Fibroblast of upper back skin (primary cell): Measurements from ENCODE around the gene PEX3.
"Not testable (repeated sequence)": the region's sequence is repeated elsewhere in the genome, so short reads cannot be mapped to it uniquely, and the experiment has no call there.

ENCODE experiments used
- DNase-seq: peaks from one replicate; pipeline ENCODE4 v3.0.0-alpha.2; 2013

PEX3 gene

GRCh38 chr6:143450453-143451371 is at the start of gene PEX3, which contains the start of gene ADAT2:
PEX3 (plus strand) TSS chr6:143450805; CDS start chr6:143451043, 238 bp downstream.
ADAT2 (minus strand) TSS chr6:143450695; CDS start chr6:143450658, 37 bp downstream.
- peak; percentile 93 for DNase-seq

DNA sequence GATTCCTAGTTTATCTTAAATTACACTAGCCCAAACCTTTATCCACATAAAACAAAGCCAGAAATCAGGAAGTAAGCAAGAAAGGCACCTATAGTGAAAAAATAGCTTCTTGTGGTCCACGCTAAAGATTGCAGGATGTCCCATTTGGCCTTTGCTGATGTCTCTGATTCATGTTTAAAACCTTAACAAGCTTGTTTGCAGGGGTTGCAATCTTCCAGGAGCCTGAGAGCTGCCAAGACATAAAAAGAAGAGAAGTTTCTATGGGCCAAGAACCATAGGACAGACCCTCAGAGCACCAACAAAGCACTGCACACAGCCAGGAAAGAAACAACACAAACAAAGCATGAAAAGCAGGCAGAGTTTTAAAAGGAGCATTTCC is 49.5 kb upstream of the PEX3 start:
- DNase-seq: no peak

- DNase-seq: no peak
These were observed 48.8 kb upstream of the PEX3 start for GRCh38 chr6:143401636-143402370.

DNA sequence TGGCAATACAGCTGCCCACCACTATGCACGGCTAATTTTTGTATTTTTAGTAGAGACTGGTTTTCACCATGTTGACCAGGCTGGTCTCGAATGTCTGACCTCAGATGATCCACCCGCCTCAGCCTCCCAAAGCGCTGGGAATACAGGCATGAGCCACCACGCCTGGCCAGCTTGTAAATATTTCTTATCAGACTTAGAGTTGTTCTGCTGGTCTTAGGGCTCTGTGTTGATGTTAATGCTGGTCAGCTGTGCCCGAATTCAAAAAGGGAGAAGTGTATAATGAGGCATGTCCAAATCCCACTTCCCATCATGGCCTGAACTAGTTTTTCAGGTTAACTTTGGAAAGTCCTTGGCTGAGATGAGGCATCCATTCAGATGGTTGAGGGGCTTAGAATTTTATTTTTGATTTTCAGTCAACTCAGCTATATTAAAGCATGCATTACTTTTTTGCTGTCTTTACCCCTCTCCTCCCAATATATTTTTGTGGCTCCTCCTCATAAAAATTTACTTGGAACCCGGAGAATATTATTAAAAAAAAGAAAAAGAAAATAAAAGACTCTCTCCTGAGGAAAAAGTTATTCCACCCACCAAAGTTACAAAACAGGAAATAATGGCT is 47.8 kb upstream of the PEX3 start:
- no peak for DNase-seq

DNA sequence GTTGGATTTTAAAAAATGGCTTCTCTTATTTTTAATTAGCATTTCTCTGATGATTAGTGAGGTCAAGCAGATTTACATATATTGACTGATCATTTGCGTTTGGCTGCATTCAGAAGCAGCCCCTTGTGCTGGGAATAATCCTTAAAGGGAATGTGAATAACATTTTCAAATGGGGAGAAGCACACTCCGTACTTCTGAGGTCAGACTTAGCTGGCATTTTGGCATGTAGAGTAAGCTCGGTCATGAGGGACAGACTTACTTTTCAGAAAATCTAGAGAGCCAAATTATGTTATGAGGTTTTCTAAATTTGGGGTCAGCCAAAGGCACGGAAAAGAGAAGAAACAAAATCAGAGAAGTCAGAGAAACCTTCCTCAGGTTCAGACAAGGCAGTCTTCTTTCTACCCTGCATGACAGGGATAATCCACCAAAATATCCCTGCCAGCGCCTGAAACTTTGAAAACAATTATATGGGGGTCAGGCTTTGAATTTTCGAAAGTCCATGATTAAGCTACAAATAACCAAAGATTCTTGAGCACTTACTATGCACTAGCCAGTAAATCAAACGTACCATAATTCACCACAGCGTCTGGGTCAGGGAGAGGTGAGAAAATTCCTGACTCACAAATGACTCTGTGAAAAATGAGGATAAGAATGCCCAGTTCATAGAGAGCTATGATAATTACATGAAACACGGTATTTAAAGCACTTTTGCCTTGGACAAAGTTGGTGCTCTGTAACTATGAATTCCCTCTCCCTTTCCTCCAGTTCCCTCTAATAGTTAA is 45.0 kb upstream of the PEX3 start:
- DNase-seq: peak; percentile 76

GRCh38 chr6:143406673-143407072 is 43.9 kb upstream of the PEX3 start:
- DNase-seq: no peak

GRCh38 chr6:143408151-143408786 is 42.3 kb upstream of the PEX3 start:
- no peak for DNase-seq

GRCh38 chr6:143408787-143409162 is 41.8 kb upstream of the PEX3 start:
- no peak for DNase-seq

GRCh38 chr6:143410859-143411270 is 39.7 kb upstream of the PEX3 start:
- peak; percentile 68 for DNase-seq

DNA sequence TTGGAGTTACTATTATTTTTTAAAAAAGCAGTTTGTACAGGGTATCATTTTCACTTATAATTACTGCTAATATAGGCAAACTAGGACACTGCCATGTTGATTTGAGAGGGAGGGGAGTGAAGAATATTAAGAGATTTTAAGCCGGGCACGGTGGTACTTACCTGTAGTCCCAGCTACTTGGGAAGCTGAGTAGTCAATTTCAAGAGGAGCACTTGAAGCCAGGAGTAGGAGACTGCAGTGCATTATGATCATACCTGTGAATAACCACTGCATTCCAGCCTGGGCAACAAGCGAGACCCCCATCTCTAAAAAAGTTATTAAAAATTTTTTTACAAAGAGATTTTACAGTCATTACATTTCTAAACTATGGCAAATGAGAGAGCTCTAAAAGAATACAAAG is 35.8 kb upstream of the PEX3 start:
- DNase-seq: no peak

GRCh38 chr6:143419526-143419925 is 31.1 kb upstream of the PEX3 start:
- no peak for DNase-seq

GRCh38 chr6:143426026-143426425 is 24.6 kb upstream of the PEX3 start:
- DNase-seq: peak; percentile 62

GRCh38 chr6:143427109-143427817 is 23.3 kb upstream of the PEX3 start:
- DNase-seq: peak; percentile 85

DNA sequence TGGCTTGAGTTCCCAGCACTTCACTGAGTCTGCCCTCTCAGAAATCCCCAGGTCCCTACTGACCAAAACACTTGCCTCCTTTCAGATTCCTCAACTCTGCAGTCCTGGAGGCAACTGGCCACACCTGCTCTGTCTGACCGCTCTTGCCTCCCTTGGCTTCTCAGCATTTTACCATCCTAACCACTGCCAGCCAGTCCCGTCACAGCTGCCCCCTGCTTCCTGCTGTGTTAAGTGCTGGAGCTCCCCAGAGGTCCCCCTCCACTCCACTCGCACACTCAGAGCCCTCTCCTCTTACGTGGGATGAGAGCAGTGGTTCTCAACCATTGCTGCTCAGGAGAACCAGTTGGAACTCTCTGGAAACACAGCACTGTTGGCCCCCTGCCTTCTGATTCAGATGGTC is 20.6 kb upstream of the PEX3 start:
- no peak for DNase-seq

DNA sequence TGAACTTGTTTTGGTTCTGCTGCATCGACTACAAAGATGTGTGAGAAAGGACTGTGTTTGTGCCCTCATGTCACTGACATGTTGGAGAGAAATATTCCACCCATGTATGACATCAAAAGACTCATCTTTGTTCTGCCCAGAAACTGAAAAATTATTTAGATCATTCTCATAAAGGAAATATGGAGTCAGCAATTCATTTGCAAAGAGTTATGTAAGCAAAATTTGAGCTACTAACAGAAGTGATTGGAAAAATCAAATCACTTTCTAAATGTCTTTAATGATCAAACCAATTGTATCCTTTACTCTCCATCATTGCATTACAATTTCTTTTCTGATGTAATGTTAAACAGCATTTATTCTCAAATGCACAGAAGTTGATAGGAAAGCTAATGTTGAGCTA is 19.4 kb upstream of the PEX3 start:
- no peak for DNase-seq

- no peak for DNase-seq
These were observed 18.0 kb upstream of the PEX3 start for GRCh38 chr6:143432588-143432987.

GRCh38 chr6:143441010-143441409 is 9.6 kb upstream of the PEX3 start:
- no peak for DNase-seq

DNA sequence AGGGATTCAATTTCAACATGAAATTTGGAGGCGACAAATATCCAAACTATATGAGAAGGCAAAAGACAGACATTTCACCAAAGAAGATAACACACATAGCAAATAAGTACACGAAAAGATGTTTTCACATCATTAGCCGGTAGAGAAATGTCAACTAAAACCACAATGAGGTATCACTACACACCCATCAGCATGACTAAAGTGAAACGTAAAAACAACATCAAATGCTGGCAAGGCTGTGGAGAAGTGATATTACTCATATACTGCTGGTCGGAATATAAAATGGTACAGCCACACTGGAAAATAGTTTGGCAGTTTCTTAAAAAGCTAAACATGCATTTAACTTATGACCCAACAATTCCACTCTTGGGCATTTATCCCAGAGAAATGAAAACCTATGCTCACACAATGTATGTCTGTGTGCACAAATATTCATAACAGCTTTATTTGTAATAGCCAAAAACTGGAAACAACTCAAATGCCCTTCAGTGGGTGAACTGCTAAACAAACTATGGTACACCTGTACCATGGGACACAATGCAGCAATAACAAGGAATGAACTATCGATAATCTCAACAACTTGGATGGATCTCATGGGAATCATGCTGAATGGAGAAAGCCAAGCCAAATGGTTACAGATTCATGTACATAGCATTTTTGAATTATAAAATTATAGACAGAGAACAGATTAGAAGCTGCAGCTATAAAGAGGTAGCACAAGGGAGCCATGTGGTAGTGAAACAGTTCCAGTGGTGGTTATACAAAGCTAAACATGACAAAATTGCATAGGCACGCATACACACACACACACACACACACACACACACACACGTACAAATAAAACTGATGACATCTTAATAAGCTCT is 8.7 kb upstream of the PEX3 start:
- peak; percentile 22 for DNase-seq

- DNase-seq: no peak
These were observed 7.5 kb upstream of the PEX3 start for GRCh38 chr6:143443096-143443495.

GRCh38 chr6:143447865-143448264 is 2.7 kb upstream of the PEX3 start:
- not testable (repeated sequence) for DNase-seq
